ENCODE results near the gene ZNRD2. TPM values are rescaled to one million over a fixed set of nuclear protein-coding genes. Genes with fewer than 3 reads are reported as not detected.

The ZNRD2 gene
- total RNA-seq, 1 donor from 2014 or later = 67.3 TPM

DNA sequence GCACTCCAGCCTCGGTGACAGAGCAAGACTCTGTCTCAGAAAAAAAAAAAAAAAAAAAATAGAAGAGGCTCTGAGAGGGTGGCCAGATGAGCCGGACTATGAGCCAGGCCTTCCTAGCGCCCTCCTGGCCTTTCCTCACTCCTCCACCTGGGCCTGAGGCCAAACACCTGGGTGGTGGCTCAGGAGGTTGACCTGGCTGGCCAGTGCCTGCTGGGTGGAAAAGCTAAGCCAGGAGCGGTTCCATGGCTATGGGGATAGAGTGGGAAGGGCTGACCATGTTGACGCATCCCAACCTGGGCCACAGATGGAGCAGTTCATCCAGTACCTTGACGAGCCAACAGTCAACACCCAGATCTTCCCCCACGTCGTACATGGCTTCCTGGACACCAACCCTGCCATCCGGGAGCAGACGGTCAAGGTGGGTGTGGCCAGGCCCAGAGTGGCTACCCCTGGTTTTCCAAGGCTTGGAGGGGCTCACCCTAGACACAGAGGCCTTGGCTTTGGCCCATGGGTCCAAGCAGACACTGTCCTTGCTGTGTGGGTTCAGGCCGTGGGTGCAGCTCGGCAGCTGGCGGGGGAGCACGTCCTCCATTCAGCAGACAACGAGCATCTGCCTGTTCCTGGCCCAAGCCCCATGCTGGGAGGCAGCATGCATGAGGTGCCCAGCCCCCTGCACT lies 37.8 kb upstream of the ZNRD2 start:
- Histone ChIP-seq H3K36me3 (ENCODE audit: control insufficient read depth, insufficient read depth, low read length) (peaks cover 4% of the 10 kb centered on the region), H3K4me3 (ENCODE audit: low read depth, low read length) (no peak overlapping the region), H3K27me3 (ENCODE audit: control insufficient read depth, insufficient read depth, low read length) (no peaks in the 10 kb centered on the region)
- DNase-seq (ENCODE audit: low read depth) = no peak
- TF ChIP-seq, protein P1, sequence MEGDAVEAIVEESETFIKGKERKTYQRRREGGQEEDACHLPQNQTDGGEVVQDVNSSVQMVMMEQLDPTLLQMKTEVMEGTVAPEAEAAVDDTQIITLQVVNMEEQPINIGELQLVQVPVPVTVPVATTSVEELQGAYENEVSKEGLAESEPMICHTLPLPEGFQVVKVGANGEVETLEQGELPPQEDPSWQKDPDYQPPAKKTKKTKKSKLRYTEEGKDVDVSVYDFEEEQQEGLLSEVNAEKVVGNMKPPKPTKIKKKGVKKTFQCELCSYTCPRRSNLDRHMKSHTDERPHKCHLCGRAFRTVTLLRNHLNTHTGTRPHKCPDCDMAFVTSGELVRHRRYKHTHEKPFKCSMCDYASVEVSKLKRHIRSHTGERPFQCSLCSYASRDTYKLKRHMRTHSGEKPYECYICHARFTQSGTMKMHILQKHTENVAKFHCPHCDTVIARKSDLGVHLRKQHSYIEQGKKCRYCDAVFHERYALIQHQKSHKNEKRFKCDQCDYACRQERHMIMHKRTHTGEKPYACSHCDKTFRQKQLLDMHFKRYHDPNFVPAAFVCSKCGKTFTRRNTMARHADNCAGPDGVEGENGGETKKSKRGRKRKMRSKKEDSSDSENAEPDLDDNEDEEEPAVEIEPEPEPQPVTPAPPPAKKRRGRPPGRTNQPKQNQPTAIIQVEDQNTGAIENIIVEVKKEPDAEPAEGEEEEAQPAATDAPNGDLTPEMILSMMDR (IDR thresholded peaks at IDR 0.05; ENCODE audit: insufficient read depth, low read length, poor library complexity, severe bottlenecking) = no peak

DNA sequence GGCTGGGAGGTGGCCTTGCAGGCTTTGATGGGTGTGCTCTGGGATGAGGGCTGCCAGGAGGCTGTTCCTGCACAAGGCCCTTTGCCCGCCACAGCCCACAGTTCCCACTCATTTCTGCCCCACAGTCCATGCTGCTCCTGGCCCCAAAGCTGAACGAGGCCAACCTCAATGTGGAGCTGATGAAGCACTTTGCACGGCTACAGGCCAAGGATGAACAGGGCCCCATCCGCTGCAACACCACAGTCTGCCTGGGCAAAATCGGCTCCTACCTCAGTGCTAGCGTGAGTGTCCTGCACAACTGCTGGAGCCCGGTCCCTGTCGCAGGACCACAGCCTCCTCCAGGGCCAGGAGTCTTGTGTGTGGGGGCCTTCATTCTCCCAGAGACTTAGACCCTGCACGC lies 35.2 kb upstream of the ZNRD2 start:
- TF ChIP-seq, protein P1 (IDR thresholded peaks at IDR 0.05; ENCODE audit: insufficient read depth, low read length, poor library complexity, severe bottlenecking) = no peak
- Histone ChIP-seq H3K27me3 (ENCODE audit: control insufficient read depth, insufficient read depth, low read length) (no peaks in the 10 kb centered on the region), H3K36me3 (ENCODE audit: control insufficient read depth, insufficient read depth, low read length) (peaks cover 4% of the 10 kb centered on the region), H3K4me3 (ENCODE audit: low read depth, low read length) (no peak overlapping the region)
- DNase-seq (ENCODE audit: low read depth) = no peak

DNA sequence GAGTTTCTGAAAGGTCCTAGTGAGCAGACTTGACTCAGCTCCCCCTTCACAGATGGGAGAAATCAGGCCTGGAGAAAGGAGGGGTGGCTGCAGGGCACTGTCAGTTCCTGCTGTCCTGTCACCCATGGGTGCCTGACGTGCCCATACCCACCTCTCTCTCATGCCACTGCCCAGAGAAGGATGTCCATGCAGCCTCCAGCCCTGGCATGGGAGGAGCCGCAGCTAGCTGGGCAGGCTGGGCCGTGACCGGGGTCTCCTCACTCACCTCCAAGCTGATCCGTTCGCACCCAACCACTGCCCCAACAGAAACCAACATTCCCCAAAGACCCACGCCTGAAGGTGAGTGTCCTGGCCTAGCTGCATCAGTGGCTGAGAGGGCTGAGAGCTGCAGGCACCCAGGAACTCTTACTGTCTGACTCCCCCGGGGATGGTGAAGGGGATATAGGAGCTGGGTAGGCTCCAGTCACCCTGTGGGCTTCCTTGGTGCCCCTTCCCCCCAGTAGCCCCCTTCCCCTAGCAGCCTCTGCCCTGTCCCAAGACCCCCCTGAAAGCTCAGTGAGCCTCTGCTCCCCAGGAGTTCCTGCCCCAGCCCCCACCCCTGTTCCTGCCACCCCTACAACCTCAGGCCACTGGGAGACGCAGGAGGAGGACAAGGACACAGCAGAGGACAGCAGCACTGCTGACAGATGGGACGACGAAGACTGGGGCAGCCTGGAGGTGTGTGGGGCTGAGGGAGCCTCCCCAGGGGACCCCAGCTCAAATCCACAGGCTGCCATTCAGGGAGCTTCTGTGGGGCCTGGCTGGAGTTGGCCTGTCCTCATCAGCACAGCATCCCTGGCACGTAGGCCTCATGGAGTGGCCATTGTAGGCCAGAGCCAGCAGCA lies 33.6 kb upstream of the ZNRD2 start:
- no peaks in the 10 kb centered on the region for H3K27me3 ChIP-seq (ENCODE audit: control insufficient read depth, insufficient read depth, low read length)
- TF ChIP-seq, protein P1 (IDR thresholded peaks at IDR 0.05; ENCODE audit: insufficient read depth, low read length, poor library complexity, severe bottlenecking) = no peak
- H3K4me3 ChIP-seq (ENCODE audit: low read depth, low read length) = no peak overlapping the region
- H3K36me3 ChIP-seq (ENCODE audit: control insufficient read depth, insufficient read depth, low read length) = peaks cover 3% of the 10 kb centered on the region
- no peak for DNase-seq (ENCODE audit: low read depth)

DNA sequence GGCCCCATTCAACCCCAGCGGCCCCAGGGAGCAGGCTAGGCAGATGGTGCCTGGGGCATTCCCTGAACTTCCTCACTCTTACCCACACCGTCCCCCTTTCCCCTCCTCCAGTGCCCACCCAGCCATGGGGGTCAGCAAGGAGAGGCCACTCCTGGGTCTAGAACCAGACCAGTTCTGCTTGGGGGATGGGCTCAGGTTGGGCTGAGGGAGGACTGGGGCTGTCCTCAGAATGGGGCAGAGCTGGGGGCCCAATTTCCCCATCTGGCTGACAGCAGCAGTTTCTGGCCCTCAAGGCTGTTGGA lies 33.0 kb upstream of the ZNRD2 start:
- H3K36me3 ChIP-seq (ENCODE audit: control insufficient read depth, insufficient read depth, low read length) = peaks cover 3% of the 10 kb centered on the region
- TF ChIP-seq, protein P1 (IDR thresholded peaks at IDR 0.05; ENCODE audit: insufficient read depth, low read length, poor library complexity, severe bottlenecking) = no peak
- H3K4me3 ChIP-seq (ENCODE audit: low read depth, low read length) = no peak overlapping the region
- H3K27me3 ChIP-seq (ENCODE audit: control insufficient read depth, insufficient read depth, low read length) = no peaks in the 10 kb centered on the region
- DNase-seq (ENCODE audit: low read depth) = no peak

DNA sequence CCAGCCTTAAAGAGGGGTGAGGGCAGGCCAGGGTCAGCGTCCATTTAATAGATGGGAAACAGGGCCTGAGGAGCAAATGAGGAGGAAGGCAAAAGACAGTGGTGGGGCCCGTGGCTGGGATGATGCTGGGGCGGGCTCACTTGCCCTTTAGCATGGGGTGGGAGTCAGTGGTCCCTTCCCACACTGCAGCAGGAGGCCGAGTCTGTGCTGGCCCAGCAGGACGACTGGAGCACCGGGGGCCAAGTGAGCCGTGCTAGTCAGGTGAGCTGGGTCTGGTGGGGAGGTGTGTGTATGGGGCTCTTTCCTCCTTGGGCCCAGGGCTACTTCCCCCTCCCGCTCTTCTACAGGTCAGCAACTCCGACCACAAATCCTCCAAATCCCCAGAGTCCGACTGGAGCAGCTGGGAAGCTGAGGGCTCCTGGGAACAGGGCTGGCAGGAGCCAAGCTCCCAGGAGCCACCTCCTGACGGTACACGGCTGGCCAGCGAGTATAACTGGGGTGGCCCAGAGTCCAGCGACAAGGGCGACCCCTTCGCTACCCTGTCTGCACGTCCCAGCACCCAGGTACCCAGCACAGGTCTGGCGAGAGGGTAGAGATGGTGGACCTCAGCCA lies 32.6 kb upstream of the ZNRD2 start:
- Histone ChIP-seq H3K4me3 (ENCODE audit: low read depth, low read length) (no peak overlapping the region), H3K27me3 (ENCODE audit: control insufficient read depth, insufficient read depth, low read length) (no peaks in the 10 kb centered on the region), H3K36me3 (ENCODE audit: control insufficient read depth, insufficient read depth, low read length) (peaks cover 2% of the 10 kb centered on the region)
- TF ChIP-seq, protein P1 (IDR thresholded peaks at IDR 0.05; ENCODE audit: insufficient read depth, low read length, poor library complexity, severe bottlenecking) = no peak
- DNase-seq (ENCODE audit: low read depth) = no peak
